Anterior cingulate cortex (tissue), 58 donors: Measurements from ENCODE around the gene DNAAF9.

Experiments
- DNase-seq, 58 donors: peaks; one replicate each; lab custom pipeline; 2025; lab: John Stamatoyannopoulos, UW

The DNAAF9 gene

DNA sequence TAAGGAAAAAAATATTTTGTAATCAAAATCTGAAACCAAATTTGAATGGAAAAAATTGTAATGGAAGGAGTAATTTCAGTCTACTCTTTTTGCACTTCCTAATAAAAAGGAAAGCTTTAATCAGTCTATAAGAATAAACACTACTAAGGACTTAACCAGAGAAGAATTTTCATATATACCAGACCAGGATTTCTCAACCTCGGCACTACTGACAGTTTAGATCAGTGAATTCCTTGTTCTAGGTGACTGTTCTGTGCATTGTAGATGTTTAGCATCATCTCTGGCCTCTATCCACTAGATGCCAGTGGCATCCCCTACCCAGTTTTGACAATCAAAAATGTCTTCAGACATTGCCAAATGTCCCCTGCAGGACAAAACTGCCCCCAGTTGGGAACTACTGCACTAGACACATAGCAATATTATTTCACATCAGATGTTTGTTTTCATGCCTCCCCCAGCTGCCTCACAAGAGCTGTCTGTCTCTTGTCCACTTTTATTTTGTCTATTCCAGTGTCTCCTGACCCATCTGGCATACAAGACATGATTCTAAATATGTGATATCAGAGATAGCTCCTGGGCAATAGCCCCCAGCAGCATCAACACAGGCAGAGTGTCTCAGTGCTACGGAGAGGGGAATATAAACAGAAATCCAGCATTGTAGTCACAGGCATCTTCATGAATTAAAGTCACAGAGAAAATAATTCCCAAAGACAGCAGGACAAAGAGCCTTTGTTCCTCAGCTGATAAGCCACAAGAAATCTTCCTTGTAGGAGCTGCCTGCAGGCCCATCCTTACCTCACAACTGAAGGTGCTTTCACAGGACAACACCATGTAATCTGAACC is 27.0 kb downstream of the DNAAF9 start:
- peak in 11 of 58 donors; percentile 7 to 56 (median 20) for DNase-seq

GRCh38 chr20:3378138-3378537 is 29.3 kb downstream of the DNAAF9 start:
- DNase-seq, result no peak

- no peak for DNase-seq
Measured at GRCh38 chr20:3377644-3378043, 29.8 kb downstream of the DNAAF9 start.

- no peak for DNase-seq
Measured at GRCh38 chr20:3374296-3374695, 33.2 kb downstream of the DNAAF9 start.

GRCh38 chr20:3371754-3372153 is 35.7 kb downstream of the DNAAF9 start:
- no peak for DNase-seq

DNA sequence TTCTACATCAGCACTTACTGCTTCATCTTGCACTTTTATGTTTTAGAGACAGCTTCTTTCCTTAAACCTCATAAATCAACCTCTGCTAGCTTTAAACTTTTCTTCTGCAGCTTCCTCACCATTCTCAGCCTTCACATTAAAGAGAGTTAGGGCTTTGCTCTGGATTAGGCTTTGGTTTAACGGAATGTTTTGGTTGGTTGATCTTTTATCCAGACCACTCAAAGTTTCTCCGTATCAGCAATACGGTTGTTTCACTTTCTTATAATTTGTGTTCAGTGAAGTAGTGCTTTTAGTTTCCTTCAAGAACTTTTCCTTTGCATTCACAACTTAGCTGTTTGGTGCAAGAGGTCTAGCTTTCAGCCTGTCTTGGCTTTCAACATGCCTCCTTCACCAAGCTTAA is 40.4 kb downstream of the DNAAF9 start:
- DNase-seq, result no peak

DNA sequence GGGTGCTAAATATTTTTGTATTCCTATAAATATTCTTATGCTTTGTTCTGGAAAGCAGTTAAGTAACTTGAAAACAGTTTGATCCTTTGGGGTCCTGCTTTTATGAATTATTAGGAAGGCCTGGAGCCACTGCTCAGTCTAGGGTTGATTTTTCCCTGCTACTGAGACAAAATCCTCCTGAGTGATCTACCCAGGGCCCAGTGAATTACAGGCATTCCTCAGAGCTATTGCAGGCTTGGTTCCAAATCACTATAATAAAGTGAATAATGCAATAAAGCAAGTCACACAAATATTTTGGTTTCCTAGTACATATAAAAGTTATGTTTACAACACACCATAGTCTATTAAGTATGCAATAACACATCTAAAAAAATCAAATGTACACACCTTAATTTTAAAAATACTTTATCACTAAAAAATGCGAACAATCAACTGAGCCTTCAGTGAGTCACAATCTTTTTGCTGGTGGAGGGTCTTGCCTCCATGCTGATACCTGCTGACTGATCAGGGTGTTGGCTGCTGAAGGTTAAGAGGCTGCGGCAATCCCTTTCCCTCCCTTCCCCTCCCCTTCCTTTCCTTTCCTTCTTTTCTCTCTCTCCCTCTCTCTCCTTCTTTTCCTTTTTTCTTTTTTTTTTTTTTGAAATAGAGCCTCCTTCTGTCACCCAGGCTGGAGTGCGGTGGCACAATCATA is 43.0 kb downstream of the DNAAF9 start:
- DNase-seq, result no peak

DNA sequence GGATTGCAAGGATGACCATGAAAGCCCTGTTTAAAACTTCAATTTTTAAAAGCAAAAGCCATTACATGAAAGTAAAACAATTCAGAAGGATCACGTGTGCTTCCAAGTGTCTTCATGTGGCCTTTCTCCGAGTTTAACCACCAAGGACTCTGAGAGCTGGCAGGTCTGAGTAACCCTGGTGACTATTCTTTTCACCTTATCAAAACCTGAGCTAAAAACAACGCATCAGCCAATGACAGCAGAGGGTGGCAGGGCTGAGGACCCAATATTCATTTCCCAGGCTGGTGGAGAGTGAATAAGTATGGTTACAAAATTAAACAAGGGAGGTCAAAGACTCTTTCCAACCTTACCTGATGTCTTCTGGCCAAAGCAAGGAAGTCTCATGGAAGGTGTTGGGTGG is 46.7 kb downstream of the DNAAF9 start:
- no peak for DNase-seq

DNA sequence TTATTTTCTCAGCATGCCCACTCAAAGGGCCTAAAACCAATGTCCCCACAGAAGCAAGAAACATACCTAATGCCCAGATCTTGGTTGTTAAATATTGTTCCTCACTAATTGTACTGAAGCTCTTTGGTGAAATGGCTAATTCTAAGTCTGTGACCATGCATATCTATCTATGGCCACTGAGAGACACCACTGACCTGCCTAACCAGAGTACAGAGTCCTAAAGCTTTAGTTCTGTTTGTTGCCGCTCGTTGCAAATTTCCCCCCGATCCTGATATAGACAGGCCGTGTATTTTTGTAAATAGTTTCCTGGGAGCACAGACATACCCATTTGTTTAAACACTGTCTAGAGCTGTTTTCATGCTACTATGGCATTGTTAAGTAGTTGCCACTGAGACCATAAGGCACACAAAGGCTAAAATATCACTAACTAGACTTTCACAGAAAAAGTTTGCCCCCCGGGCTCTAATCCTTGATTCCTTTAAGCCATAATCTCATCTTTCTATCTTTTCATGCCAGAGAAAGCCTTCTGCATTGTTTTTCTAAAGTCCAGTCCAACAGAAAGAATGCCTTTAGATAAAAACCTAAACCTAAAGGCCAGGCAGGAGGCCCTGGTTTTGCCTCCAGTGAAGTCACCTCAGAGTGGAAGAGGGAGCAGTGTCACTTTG is 48.7 kb downstream of the DNAAF9 start:
- DNase-seq, result no peak
